GM23338 (cell line): ENCODE results near the gene FOXN4. TPM values are rescaled to one million over a fixed set of nuclear protein-coding genes. Genes with fewer than 3 reads are reported as not detected.

Source experiments
- ATAC-seq: fragments of 200-7000 bp; cut with Tn5 transposase; 3 replicates; pipeline ENCODE4 v1.9.1; 2020
- DNase-seq: peaks from one replicate; pipeline ENCODE4 v3.0.0-alpha.2; 2015; ENCODE audit warnings: low spot score
- H2AFZ ChIP-seq: fragments of 200-600 bp; sonication (generic); 2 replicates; pipeline ENCODE4 v1.8.0; 2016; ENCODE audit warnings: antibody characterized with exemption, mild to moderate bottlenecking, moderate library complexity
- H3F3A ChIP-seq: fragments of 200-600 bp; sonication (generic); replicated peaks from 2 replicates; pipeline ENCODE4 v1.8.0; 2017; ENCODE audit warnings: antibody characterized with exemption, mixed run types, low read depth
- H3K27ac ChIP-seq: fragments of 200-600 bp; sonication (generic); 2 replicates; pipeline ENCODE4 v1.6.1; 2016; ENCODE audit warnings: low read depth
- H3K27me3 ChIP-seq: fragments of 200-600 bp; sonication (generic); 2 replicates; pipeline ENCODE4 v1.8.0; 2016; ENCODE audit warnings: mild to moderate bottlenecking, mixed run types, moderate library complexity; ENCODE audit not compliant: insufficient read depth
- H3K36me3 ChIP-seq: fragments of 200-600 bp; sonication (generic); 2 replicates; pipeline ENCODE4 v1.8.0; 2016; ENCODE audit warnings: mild to moderate bottlenecking; ENCODE audit not compliant: insufficient read depth
- H3K4me1 ChIP-seq: fragments of 200-600 bp; sonication (generic); 2 replicates; pipeline ENCODE4 v1.8.0; 2016; ENCODE audit warnings: mild to moderate bottlenecking, moderate library complexity; ENCODE audit not compliant: insufficient read depth
- H3K4me2 ChIP-seq: fragments of 200-600 bp; sonication (generic); 2 replicates; pipeline ENCODE4 v1.7.1; 2017; ENCODE audit warnings: mixed run types
- H3K4me3 ChIP-seq: fragments of 200-600 bp; sonication (generic); 2 replicates; pipeline ENCODE4 v1.6.1; 2016; ENCODE audit warnings: mixed run types
- H3K79me2 ChIP-seq: fragments of 200-600 bp; sonication (generic); replicated peaks from 2 replicates; pipeline ENCODE4 v1.8.0; 2017; ENCODE audit warnings: mild to moderate bottlenecking; ENCODE audit not compliant: insufficient read depth
- H3K9me2 ChIP-seq: fragments of 200-600 bp; sonication (generic); 2 replicates; pipeline ENCODE4 v1.8.0; 2017; ENCODE audit not compliant: insufficient read depth
- H4K20me1 ChIP-seq: fragments of 200-600 bp; sonication (generic); replicated peaks from 2 replicates; pipeline ENCODE4 v1.8.0; 2017; ENCODE audit warnings: mild to moderate bottlenecking; ENCODE audit not compliant: insufficient read depth
- H3K27ac Mint-ChIP-seq: 2 replicates; pipeline ENCODE4 v1.8.0; 2020; ENCODE audit warnings: inconsistent platforms, mild to moderate bottlenecking, moderate library complexity, mixed read lengths
- H3K27me3 Mint-ChIP-seq: 3 replicates; pipeline ENCODE4 v1.8.0; 2022; ENCODE audit warnings: low read depth, mild to moderate bottlenecking, moderate library complexity, mixed read lengths, inconsistent platforms; ENCODE audit not compliant: insufficient read depth, poor library complexity
- H3K36me3 Mint-ChIP-seq: 3 replicates; pipeline ENCODE4 v1.8.0; 2021; ENCODE audit warnings: low read depth, mild to moderate bottlenecking, inconsistent platforms, moderate library complexity, mixed read lengths
- H3K4me1 Mint-ChIP-seq: 3 replicates; pipeline ENCODE4 v1.8.0; 2020; ENCODE audit warnings: mild to moderate bottlenecking, inconsistent platforms, mixed read lengths
- H3K4me3 Mint-ChIP-seq: 3 replicates; pipeline ENCODE4 v1.8.0; 2021; ENCODE audit warnings: moderate library complexity, mild to moderate bottlenecking, inconsistent platforms, mixed read lengths
- H3K9me3 Mint-ChIP-seq: 3 replicates; pipeline ENCODE4 v1.8.0; 2020; ENCODE audit warnings: moderate library complexity, mild to moderate bottlenecking, inconsistent platforms, mixed read lengths
- CREB1 ChIP-seq: fragments of 250-450 bp; sonication (Bioruptor Pico); IDR thresholded peaks from 2 replicates; pipeline ENCODE4 v1.5.0; 2020; ENCODE audit warnings: low read depth, mild to moderate bottlenecking, moderate library complexity
- CTCF ChIP-seq, 2 experiments: fragments of 200-600 bp in 1 of 2; sonication (generic) in 1 of 2; conservative IDR thresholded peaks; 2 replicates each; pipeline versions ENCODE4 v1.5.1 to v1.6.1; 2016 to 2017; ENCODE audit warnings: antibody characterized with exemption in 2 of 2, low read depth in 2 of 2, mild to moderate bottlenecking in 2 of 2, moderate library complexity in 1 of 2
- EZH2 ChIP-seq: fragments of 200-600 bp; sonication (generic); IDR thresholded peaks from one replicate; pipeline ENCODE4 v1.8.0; 2017; ENCODE audit warnings: antibody characterized with exemption, mild to moderate bottlenecking, low read depth; ENCODE audit not compliant: unreplicated experiment
- EZH2phosphoT487 ChIP-seq: fragments of 200-600 bp; sonication (generic); IDR thresholded peaks from one replicate; pipeline ENCODE4 v1.8.1; 2018; ENCODE audit warnings: antibody characterized with exemption; ENCODE audit not compliant: unreplicated experiment
- JUNB ChIP-seq: IDR thresholded peaks from one replicate; pipeline ENCODE4 v1.6.1; 2016; ENCODE audit warnings: antibody characterized with exemption; ENCODE audit not compliant: unreplicated experiment
- NANOG ChIP-seq: IDR thresholded peaks from 2 replicates; pipeline ENCODE4 v1.6.1; 2016; ENCODE audit warnings: antibody characterized with exemption, borderline replicate concordance
- POLR2AphosphoS5 ChIP-seq: IDR thresholded peaks from 2 replicates; pipeline ENCODE4 v1.6.1; 2016; ENCODE audit warnings: antibody characterized with exemption, low read depth
- STAT1 ChIP-seq: IDR thresholded peaks from one replicate; pipeline ENCODE4 v1.6.1; 2016; ENCODE audit warnings: antibody characterized with exemption; ENCODE audit not compliant: unreplicated experiment
- ZNF114 ChIP-seq: fragments of 250-450 bp; sonication (Bioruptor Pico); IDR thresholded peaks from 2 replicates; pipeline ENCODE4 v1.5.0; 2020; ENCODE audit warnings: mild to moderate bottlenecking, moderate library complexity
- ZNF331 ChIP-seq: fragments of 250-450 bp; sonication (Bioruptor Pico); IDR thresholded peaks from 2 replicates; pipeline ENCODE4 v1.5.0; 2020; ENCODE audit warnings: low read depth, mild to moderate bottlenecking, moderate library complexity
- ZNF462 ChIP-seq: fragments of 250-450 bp; sonication (Bioruptor Pico); IDR thresholded peaks from 2 replicates; pipeline ENCODE4 v1.5.0; 2020; ENCODE audit warnings: mild to moderate bottlenecking, moderate library complexity
- polyA plus RNA-seq: library from polyadenylated mRNA; unstranded; fragments of >200 nt; fragmentation: Nextera tagmentation; extraction: Ambion mirVana; gene quantifications from 2 replicates; pipeline ENCODE4 v1.2.1, GENCODE V29; 2016
- total RNA-seq: library from RNA; depleted of rRNA; stranded (reverse); fragments of >200 nt; shearing (Covaris generic); gene quantifications from 2 replicates; pipeline ENCODE4 v1.2.3, GENCODE V29; 2014
- TF ChIP-seq, protein P1 (sequence below): IDR thresholded peaks from one replicate; pipeline ENCODE4 v1.6.1; 2018; ENCODE audit warnings: antibody characterized with exemption; ENCODE audit not compliant: unreplicated experiment
- TF ChIP-seq, protein P2 (sequence below): IDR thresholded peaks from 2 replicates; pipeline ENCODE4 v1.6.1; 2016; ENCODE audit warnings: antibody characterized with exemption

The FOXN4 gene
- total and polyA plus RNA-seq, 2 experiments from 2014 or later: 0.35 to 0.47 TPM

DNA sequence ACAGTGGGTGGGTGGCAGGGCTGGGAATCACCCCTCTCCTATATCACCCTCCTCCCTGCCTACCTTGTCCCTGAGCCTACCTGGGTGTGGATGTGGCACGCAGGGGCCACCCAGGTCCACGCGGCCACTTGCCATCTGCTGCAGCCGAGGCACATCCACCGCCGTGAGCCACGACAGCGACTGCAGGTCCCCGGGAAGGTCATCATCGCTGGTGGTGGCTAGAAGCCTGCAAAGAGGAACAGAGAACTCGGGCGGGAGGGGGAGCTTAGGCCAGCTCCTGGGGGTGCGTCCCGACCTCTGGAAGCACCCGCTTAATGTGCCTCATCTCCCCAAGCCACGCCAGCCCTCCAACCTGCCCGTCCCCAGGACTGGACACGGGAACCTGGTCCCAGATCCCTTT lies 19.0 kb downstream of the FOXN4 start:
- Histone ChIP-seq H3K27me3 (no peaks in the 10 kb centered on the region), H4K20me1 (no peaks in the 10 kb centered on the region), H3K4me1 (no peaks in the 10 kb centered on the region; the same call in 1 of the 2 replicates), H3K4me3 (no peak overlapping the region), H3K36me3 (no peaks in the 10 kb centered on the region), H3F3A (no peaks in the 10 kb centered on the region), H3K9me2 (no peaks in the 10 kb centered on the region), H3K79me2 (no peaks in the 10 kb centered on the region), H3K4me2 (no peak overlapping the region), H2AFZ (no peak overlapping the region), H3K27ac (no peak overlapping the region)
- ATAC-seq (no peak), DNase-seq (no peak)
- H3K27me3 Mint-ChIP-seq: peaks cover 8% of the 10 kb centered on the region
- no peak overlapping the region for H3K4me3 Mint-ChIP-seq
- no peak overlapping the region for H3K27ac Mint-ChIP-seq
- TF ChIP-seq STAT1 (no peak), JUNB (no peak), POLR2AphosphoS5 (no peak), EZH2 (no peak), EZH2phosphoT487 (no peak), ZNF462 (CRISPR knock-in tag) (no peak), CREB1 (no peak), ZNF331 (CRISPR knock-in tag) (no peak), NANOG (no peak), ZNF114 (CRISPR knock-in tag) (no peak), CTCF (conservative IDR thresholded peaks at IDR 0.05; ENCODE audit: low read depth in 2 of 2) (no peak)
- TF ChIP-seq, protein P1, sequence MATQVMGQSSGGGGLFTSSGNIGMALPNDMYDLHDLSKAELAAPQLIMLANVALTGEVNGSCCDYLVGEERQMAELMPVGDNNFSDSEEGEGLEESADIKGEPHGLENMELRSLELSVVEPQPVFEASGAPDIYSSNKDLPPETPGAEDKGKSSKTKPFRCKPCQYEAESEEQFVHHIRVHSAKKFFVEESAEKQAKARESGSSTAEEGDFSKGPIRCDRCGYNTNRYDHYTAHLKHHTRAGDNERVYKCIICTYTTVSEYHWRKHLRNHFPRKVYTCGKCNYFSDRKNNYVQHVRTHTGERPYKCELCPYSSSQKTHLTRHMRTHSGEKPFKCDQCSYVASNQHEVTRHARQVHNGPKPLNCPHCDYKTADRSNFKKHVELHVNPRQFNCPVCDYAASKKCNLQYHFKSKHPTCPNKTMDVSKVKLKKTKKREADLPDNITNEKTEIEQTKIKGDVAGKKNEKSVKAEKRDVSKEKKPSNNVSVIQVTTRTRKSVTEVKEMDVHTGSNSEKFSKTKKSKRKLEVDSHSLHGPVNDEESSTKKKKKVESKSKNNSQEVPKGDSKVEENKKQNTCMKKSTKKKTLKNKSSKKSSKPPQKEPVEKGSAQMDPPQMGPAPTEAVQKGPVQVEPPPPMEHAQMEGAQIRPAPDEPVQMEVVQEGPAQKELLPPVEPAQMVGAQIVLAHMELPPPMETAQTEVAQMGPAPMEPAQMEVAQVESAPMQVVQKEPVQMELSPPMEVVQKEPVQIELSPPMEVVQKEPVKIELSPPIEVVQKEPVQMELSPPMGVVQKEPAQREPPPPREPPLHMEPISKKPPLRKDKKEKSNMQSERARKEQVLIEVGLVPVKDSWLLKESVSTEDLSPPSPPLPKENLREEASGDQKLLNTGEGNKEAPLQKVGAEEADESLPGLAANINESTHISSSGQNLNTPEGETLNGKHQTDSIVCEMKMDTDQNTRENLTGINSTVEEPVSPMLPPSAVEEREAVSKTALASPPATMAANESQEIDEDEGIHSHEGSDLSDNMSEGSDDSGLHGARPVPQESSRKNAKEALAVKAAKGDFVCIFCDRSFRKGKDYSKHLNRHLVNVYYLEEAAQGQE: no peak
- TF ChIP-seq, protein P2, sequence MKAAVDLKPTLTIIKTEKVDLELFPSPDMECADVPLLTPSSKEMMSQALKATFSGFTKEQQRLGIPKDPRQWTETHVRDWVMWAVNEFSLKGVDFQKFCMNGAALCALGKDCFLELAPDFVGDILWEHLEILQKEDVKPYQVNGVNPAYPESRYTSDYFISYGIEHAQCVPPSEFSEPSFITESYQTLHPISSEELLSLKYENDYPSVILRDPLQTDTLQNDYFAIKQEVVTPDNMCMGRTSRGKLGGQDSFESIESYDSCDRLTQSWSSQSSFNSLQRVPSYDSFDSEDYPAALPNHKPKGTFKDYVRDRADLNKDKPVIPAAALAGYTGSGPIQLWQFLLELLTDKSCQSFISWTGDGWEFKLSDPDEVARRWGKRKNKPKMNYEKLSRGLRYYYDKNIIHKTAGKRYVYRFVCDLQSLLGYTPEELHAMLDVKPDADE: no peak
- H3K4me1 Mint-ChIP-seq: peaks cover 13% of the 10 kb centered on the region
- H3K36me3 Mint-ChIP-seq: no peaks in the 10 kb centered on the region; the same call in 2 of the 3 replicates
- no peaks in the 10 kb centered on the region for H3K9me3 Mint-ChIP-seq
